Head of caudate nucleus (tissue), 42 donors: ENCODE data around the gene GLP1R.

Experiments used
- DNase-seq, 42 donors: peaks; one replicate each; pipeline versions ENCODE4 v3.0.0 to v3.0.0-alpha.2; 2020 to 2021; ENCODE audit warnings: mixed read lengths in 7 of 42
- intact Hi-C: fragments of 100-400 bp; cut with DNase I; formaldehyde crosslinking; loops from one replicate; pipeline ENCODE4 v1.15.0; 2022

The GLP1R gene

DNA sequence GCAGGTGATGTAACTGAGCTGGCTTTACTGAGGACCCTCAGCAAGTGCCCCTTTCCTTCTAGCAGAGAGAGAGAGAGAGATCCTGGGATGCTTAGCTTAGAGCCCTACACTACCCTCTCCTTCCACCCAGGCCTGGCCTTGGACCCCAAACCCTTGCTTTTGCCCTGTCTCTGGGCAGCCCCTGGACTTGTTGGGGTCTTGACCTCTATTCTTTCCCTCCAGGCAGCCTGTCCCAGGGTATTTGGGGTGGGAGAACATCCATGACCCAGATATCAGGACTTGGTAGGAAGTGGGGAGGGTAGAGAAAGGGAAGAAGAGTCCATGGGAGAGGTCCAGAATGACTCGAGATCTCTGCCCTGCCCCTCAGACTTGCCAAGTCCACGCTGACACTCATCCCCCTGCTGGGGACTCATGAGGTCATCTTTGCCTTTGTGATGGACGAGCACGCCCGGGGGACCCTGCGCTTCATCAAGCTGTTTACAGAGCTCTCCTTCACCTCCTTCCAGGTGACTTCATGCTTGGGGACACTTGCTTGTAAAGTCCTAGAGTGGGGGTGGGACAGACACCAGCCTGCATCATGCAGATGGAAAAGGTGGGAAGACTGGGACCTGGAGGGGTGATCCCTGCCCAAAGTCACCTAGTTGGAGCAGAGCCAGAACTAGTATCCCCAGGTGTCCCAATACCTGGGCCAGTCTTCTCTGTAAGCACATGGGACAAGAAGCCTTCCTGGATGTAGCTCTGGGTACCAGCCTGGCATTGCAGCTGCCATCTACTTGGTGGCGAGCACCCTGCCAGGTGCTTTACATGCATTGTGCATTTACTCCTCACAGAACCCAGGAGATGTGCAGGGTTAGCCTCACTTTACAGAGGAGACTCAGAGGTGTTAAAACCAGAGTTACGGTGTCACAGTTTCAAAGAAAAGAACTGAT, 30.9 kb downstream of the GLP1R start:
- intact Hi-C loops = no loop called here
- DNase-seq = peak in 2 of 42 donors; percentile 6 to 29

DNA sequence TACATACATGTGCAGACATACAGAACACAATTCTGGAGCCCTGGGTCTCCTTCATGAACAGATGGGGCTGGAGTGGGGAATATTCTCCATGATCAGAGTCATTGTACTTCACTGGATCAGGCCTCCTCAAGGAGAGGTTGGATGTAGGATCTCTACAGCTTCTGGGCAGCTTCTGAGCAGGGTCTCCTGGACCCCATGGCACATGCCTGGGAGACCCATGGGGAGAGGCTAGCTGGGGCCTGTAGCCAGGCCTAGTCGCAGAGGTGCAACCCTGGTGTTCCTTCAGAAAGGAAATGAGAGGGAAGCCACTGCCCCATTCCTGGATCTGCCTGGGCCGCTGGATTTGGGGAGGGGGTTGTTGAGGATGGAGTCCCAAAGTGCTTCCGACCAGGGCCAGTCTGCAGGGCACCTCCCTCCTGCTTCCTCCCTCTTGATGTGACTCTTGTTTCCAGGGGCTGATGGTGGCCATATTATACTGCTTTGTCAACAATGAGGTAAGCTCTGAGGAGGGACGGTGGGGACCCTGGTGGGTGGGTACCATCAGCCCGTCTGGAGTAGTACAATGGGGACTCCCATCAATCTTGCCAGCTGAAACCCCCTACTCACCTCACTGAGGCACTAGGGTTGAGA, 31.8 kb downstream of the GLP1R start:
- peak in 1 of 42 donors; percentile 12 for DNase-seq
- intact Hi-C loops = no loop called here

DNA sequence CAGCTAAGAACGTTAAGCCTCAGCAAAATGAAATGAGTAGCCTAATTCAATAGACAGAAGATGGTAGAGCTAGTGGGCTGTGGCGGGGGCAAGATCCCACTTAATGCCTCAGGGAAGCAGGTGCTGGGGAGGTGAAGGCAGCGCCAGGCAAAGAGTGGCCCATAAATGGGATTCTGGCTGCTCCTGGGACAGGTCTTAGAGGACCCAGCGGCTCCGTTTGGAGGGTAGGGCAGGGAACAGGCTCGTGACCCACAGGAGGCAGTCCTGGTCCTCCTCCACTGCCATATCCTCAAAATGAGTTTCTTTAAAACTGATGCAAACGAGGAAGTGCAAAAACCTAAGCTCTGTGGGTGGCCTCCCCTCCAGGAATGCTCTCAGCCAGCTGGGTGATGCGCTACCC, 33.7 kb downstream of the GLP1R start:
- peak in 1 of 42 donors; percentile 28 for DNase-seq
- intact Hi-C loops = no loop called here

DNA sequence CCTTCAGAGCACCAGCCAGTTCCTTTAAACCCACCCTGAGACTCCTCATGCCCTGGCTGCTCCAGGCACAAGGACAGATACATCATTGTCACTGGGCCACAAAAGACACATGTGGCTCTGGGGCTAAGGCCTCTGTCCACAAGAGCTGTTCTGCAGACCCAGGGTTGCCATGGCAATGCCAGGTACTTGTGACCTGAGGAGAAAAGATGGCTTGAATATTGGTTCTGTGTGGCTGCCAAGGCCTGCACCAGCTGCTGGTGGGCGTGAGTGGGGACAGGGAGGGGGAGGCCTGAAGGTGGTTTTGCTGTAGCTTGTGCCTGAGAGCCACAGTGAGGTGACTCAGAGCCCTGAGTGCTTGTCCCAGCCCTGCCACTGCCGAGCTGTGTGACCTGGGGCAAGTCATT, 34.7 kb downstream of the GLP1R start:
- intact Hi-C loops = no loop called here
- DNase-seq = peak in 1 of 42 donors; percentile 37

DNA sequence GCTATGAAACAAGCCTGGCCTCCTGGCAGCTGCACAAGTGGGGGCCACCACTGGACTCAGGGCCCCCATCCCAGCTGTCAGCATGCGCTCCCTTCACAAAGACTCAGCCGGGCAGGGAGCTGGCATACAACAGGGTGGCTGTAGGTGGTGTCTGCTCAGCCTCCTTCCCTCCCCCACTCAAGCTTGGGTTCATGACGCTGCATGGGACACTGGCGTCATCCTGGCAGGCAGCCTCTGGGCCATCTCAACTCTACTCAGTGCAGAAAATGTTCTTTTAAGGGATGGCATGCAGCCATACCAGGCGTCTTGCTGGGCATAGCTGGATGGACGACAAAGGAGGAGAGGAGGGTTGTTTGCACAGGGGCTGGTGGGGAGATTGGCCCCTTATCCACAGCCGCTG, 35.9 kb downstream of the GLP1R start:
- intact Hi-C loops = no loop called here
- DNase-seq = peak in 5 of 42 donors; percentile 12 to 41 (median 20)

DNA sequence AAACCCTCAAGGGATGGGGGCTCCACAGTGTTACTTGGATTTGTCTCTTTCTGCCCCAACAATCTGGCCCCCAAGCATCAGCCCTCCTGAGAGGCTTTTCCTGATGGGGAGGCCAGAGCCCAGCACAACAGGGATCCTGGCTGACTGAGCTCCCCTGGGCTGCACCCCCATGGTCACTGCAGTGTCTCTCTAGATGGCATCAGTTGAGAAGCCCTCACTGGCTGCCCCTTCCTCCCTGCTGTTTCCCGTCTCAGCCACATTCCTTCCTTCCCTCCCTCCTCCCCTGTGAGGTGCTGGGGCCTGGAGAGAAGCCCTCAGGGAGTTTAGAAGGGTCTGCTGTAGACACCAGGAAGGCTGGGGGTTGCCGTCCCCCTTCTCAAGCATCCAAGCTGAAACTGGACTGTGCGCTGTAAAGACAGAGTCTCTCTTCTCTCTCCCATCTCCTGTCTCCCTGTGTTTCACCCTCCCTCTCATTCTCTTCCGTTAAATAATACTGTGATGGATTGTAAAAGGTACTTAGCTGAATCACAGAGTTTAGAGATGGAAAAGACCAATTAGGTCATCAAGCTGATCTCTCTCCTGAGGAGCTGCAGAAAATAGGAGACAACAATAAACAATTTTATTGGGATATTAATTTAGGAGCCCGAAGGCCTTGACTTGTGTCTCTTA, 36.7 kb downstream of the GLP1R start:
- intact Hi-C loops = no loop called here
- peak in 1 of 42 donors; percentile 25 for DNase-seq

DNA sequence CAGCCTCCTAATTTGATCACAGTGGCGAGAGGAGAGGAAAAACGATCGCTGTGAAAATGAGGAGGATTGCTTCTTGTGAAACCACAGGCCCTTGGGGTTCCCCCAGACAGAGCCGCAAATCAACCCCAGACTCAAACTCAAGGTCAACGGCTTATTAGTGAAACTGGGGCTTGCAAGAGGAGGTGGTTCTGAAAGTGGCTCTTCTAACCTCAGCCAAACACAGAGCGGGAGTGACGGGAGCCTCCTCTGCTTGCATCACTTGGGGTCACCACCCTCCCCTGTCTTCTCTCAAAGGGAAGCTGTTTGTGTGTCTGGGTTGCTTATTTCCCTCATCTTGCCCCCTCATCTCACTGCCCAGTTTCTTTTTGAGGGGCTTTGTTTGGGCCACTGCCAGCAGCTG, 37.7 kb downstream of the GLP1R start:
- intact Hi-C loops = no loop called here
- DNase-seq = peak in 1 of 42 donors; percentile 31

DNA sequence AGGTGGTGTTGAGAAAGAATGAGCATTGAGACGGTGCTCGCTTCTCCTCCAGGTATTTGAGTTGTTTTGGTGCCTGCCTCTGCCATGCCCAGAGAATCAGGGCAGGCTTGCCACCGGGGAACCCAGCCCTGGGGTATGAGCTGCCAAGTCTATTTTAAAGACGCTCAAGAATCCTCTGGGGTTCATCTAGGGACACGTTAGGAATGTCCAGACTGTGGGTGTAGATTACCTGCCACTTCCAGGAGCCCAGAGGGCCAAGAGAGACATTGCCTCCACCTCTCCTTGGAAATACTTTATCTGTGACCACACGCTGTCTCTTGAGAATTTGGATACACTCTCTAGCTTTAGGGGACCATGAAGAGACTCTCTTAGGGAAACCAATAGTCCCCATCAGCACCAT, 38.1 kb downstream of the GLP1R start:
- intact Hi-C loops = no loop called here
- no peak for DNase-seq

DNA sequence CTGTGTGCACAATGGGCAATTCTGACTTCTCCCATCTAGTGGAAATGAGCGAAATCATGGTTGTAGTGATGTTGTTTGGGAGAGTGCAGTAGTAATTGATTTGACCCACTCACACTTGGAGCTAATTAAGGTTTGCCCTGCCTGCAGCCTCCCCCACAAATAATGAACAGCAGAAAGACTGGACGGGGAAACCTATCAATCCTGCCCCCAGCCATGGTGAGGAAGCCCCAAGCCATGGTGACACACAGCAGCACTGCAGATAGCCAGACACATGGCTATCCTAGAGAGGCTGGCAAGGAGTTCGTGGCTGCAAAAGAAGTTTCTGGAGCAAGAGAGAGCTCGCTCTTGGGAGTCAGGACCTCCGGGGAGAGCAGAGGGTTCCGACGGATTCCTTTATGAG, 38.6 kb downstream of the GLP1R start:
- intact Hi-C loops = no loop called here
- peak in 1 of 42 donors; percentile 17 for DNase-seq

DNA sequence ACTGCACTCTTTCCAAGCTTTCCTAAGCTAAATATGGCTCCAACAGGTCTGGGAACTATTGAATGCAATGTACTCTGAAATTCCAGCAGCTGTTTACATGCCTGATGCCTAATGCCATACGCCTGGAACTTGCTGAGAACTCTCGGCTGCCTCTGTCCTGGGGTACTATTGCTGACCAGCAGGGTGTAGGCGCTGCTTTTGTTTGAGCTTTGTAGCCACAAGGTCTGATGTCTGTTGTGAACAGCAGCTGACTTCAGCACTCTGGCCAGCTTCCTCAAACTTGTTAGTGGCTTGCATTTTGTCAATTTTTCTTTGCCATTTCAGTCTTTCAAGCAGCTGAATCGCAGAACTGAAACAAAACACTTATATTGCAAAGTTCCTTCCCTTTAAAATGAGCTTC, 39.8 kb downstream of the GLP1R start:
- intact Hi-C loops = no loop called here
- peak in 17 of 42 donors; percentile 12 to 62 (median 31) for DNase-seq

DNA sequence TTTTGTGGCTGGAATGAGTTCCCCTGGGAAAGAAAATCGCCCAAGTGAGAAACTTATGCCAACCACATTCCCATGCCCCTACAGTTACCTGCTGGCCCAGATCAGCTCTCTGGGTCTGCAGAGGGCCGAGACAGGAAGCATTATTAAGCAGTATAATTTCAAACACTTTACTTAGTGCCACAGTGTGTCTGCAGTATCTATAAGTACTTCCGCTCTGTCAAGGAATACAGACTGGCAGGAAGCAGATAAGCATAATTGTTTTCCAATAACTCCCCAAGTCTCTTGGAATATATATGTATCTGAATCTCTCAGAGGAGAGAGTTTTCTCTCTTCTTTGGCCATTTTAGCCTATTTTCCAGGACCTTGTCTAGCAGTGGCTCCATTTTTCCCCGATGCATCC, 41.5 kb downstream of the GLP1R start:
- DNase-seq = no peak
- intact Hi-C loops = no loop called here

DNA sequence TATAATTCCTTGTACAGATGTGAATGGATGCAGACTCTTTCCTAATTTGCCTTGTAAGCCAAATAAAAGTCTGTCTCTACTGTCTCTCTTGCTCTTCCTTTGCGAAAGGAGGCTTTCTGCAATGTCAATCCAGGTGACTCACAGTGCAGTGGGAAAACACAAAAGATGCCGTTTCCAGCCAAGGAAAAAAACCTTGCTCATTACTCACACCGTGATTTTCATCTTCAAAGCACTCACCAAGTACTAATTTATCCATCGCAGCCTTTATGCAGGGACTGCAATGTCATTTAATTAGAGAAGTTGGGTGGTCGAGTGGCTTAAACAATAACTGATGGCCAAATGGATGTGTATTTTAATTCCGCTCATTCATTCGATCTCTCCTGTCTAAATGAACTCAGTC, 42.6 kb downstream of the GLP1R start:
- peak in 2 of 42 donors; percentile 14 to 21 for DNase-seq
- intact Hi-C loops = no loop called here

DNA sequence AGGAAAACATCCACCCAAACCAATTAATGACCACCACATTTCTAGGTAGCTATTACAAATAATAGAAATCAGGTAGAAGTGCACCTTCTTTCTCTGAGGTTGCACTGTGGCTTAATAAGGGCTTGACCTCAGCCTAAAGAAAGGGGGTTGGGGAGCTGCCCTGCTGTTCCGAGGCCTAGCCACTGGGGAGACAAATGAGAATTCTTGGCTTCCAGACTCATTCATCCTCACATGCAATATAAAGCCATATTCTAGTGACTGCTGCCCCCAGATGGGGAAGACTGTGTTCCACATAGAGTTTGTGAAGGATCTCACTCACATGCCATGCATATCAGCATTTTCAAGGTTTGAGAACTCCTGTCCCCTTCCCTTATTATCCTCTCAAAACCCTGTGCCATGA, 43.5 kb downstream of the GLP1R start:
- intact Hi-C loops = no loop called here

DNA sequence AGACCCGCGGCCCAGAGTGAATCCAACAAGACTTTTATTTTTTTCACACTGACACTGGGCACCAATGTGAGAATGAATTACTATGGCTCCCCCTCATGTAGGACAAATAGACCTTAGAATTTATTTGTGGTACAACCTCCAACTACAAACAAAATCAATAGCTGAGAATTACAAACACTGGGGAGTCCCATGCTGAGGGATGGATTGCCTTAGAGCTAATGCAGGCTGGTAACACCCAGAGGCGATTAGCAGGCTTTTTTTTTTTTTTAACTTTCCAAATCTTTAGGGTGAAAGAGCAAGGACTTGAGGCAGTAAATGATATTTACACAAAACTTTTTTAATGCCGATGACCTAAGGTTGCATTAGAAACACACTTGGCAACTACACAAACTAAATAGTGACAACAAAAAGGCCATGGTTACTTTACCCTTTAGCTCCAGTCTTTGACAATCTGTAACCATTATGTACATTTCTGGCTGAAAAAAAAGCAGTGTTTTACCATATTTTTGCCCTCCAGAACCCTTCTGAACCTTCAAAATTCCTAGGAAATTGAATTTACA, 44.6 kb downstream of the GLP1R start:
- DNase-seq = no peak
- intact Hi-C loops = no loop called here

More for the DNA sequence above, 43.5 kb downstream of the GLP1R start:
- DNase-seq = no peak

DNA sequence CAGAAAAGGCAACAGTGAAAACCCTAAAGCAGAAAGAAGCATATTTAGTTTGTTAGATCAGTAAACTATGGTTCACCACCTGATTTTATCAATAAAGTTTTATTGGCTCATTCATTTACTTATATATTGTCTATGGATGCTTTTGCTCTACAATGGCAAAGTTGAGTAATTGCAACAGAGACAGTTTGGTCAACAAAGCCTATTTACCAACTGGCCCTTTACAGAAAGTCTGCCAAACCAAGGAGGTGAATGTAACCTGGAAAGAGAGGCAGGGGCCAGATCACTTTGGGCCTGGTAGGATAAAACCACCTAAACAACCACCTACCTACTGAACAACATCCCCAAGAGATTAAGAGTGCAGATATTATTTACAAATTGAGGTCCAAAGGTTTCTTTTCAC, 47.0 kb downstream of the GLP1R start:
- intact Hi-C loops = no loop called here
- no peak for DNase-seq

DNA sequence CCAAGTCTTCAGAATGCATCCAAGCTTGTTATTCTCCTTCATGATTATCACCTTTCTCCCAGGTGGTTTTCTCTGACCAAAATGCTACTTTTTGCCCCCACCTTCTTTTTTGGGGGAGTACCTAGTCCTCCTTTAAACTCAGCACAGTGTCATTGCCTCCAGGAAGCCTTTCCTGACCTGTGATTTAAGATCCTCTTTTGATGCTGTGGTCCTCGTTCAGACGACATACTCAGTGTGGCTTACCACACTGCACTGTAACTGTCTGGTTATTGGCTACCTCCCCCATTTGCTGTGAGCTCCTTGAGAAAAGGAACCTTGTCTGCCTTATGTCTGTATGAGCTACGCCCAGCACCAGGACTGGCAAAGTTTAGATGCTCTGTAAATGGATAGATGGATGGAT, 51.8 kb downstream of the GLP1R start:
- intact Hi-C loops = no loop called here
- no peak for DNase-seq

DNA sequence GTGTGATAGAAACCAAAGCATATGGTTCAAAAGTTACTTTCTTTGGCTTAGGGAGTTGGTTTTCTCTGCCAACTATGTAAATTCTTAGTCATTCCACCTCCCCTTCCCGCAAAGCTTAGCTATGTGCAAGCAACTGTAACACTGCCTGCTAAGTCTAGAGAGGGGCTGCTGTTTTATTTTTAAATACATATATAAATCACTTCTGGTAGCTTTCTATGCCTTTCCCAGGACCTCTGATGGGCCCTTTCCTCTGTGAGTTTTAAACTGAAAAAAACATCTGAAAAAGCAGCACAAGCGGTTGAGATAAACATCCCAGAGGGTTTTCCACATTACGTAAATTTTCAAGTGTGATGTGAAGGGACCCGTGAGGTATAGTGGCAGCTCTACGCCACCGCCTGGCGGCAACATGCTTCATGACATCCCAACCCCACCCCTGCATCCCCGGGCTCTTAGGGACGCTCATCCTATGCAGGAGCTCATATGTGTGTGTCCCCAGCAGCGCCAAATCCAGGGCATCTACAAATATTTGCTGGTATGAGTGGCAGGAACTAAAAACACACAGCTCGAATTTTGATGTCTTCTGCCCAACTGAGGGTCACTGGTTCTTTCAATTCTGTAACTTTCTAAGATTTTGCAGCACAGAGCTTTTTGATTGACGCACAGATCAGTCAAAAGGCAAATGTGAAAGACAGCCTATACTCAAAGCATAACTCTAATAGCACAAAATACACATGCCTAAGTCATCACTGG, 53.7 kb downstream of the GLP1R start:
- no peak for DNase-seq
- intact Hi-C loops = no loop called here

DNA sequence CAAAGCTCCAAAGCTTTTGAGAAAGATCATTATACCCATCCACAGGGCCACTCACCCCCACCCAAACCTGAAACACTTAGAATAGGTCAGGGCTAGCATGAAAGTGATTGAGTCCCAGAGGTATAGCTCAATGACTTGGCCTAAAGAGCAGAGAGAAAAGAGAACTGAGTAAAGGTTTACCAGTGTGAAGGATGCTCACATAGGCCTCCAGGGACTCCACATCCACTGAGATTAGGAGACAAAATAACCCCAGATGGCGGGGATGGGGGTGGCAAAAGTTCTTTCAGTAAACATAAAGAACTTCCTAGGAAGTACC, 54.2 kb downstream of the GLP1R start:
- intact Hi-C loops = no loop called here
- no peak for DNase-seq

DNA sequence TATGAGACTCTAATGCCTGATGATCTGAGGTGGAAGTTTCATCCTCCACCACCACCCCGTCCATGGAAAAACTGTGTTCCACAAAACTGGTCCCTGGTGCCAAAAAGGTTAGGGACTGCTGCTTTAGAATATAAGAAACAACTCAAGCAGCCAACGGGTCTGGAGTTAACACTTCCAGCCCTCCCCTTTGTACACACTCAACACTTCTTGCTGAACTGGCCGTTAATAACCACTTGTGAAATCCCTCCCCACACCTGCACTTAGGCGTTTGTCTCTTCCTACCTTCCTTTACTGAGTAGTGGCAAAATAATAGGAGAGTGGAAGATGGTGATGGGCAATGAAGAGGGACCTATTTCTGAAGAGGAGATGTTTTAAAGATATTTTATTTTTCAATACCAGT, 55.9 kb downstream of the GLP1R start:
- intact Hi-C loops = no loop called here
- no peak for DNase-seq
